Endodermal cell (in vitro differentiated cells): Measurements from ENCODE around the gene POLE. TPM values are rescaled to one million over a fixed set of nuclear protein-coding genes. Genes with fewer than 3 reads are reported as not detected.

ENCODE experiments used
- DNase-seq: peaks from one replicate; pipeline ENCODE4 v3.0.0-alpha.2; 2017
- H3K27ac ChIP-seq: 2 replicates; pipeline ENCODE4 v1.5.1; 2013; ENCODE audit warnings: mild to moderate bottlenecking, low read depth, low read length, moderate library complexity
- H3K27me3 ChIP-seq: 2 replicates; pipeline ENCODE4 v1.6.1; 2013; ENCODE audit warnings: mild to moderate bottlenecking, low read length, moderate library complexity; ENCODE audit not compliant: insufficient read depth, control insufficient read depth, poor library complexity, severe bottlenecking
- H3K36me3 ChIP-seq: 2 replicates; pipeline ENCODE4 v1.7.0; 2013; ENCODE audit warnings: mild to moderate bottlenecking, low read length, moderate library complexity; ENCODE audit not compliant: control insufficient read depth, insufficient read depth
- H3K4me1 ChIP-seq: one replicate; pipeline ENCODE4 v1.7.0; 2013; ENCODE audit warnings: low read length; ENCODE audit not compliant: control insufficient read depth, insufficient read depth
- H3K4me3 ChIP-seq: 2 replicates; pipeline ENCODE4 v1.5.1; 2013; ENCODE audit warnings: mild to moderate bottlenecking, low read length, moderate library complexity
- H3K9ac ChIP-seq: 2 replicates; pipeline ENCODE4 v1.6.1; 2013; ENCODE audit warnings: mild to moderate bottlenecking, low read length, moderate library complexity; ENCODE audit not compliant: poor library complexity, severe bottlenecking; ENCODE audit errors: extremely low read depth
- H3K9me3 ChIP-seq: 2 replicates; pipeline ENCODE4 v1.6.1; 2013; ENCODE audit warnings: mild to moderate bottlenecking, low read length, moderate library complexity; ENCODE audit not compliant: control insufficient read depth
- H3K27ac Mint-ChIP-seq: 2 replicates; pipeline ENCODE4 v1.8.0; 2020; ENCODE audit warnings: mixed read lengths
- H3K27me3 Mint-ChIP-seq: 2 replicates; pipeline ENCODE4 v1.8.0; 2021; ENCODE audit warnings: mild to moderate bottlenecking, mixed read lengths; ENCODE audit not compliant: insufficient read depth
- H3K36me3 Mint-ChIP-seq: 2 replicates; pipeline ENCODE4 v1.8.0; 2020; ENCODE audit warnings: low read depth, mixed read lengths
- H3K4me1 Mint-ChIP-seq: 2 replicates; pipeline ENCODE4 v1.8.0; 2020; ENCODE audit warnings: mixed read lengths
- H3K4me3 Mint-ChIP-seq: 2 replicates; pipeline ENCODE4 v1.8.0; 2020; ENCODE audit warnings: mild to moderate bottlenecking, moderate library complexity, mixed read lengths
- H3K9me3 Mint-ChIP-seq: 2 replicates; pipeline ENCODE4 v1.8.0; 2020; ENCODE audit warnings: mild to moderate bottlenecking, mixed read lengths
- WGBS, 2 experiments: methylation state at CpG; one replicate each; pipeline versions ENCODE4 v1.1.5 to v1.1.7; 2013; ENCODE audit warnings: missing lambda C conversion rate in 2 of 2, mixed read lengths in 1 of 2; ENCODE audit not compliant: insufficient coverage in 1 of 2, insufficient read length in 1 of 2; 5-methylcytosine and 5-hydroxymethylcytosine counted together
- total RNA-seq, 2 donors: library from RNA; stranded (reverse); fragmentation: NEBNext Ultra II Directional in 1 of 2; extraction: Animal tissue kit (Norgen Biotek cat#: 25700) in 1 of 2; gene quantifications; 2 replicates in 1 of 2; 3 replicates in 1 of 2; pipeline ENCODE4 v1.2.1, GENCODE V29; 2021
- TF ChIP-seq, protein P1 (sequence below): fragments of 200-600 bp; sonication (generic); conservative IDR thresholded peaks from 2 replicates; pipeline ENCODE4 v1.5.0; 2021; ENCODE audit warnings: antibody characterized with exemption, mild to moderate bottlenecking

The POLE gene
- total RNA-seq, 2 donors from 2014 or later = 165 to 212 TPM

DNA sequence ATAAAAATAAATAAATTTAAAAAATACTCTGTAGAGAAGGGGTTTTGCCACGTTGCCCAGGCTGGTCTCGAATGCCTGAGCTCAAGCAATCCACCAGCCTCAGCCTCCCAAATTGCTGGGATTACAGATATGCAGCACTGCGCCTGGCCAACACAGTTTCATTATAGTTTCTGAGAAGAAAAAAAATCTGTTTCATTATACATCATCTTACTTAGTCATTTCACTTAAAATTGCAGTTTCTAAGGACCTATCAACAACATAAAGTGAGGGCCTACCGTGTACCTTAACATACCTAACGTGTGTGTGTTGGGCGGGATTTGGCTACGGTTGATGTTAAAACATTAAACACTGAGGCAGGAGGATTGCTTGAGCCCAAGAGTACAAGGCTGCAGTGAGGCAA is 40.3 kb downstream of the POLE start:
- H3K9me3 ChIP-seq = no peaks in the 10 kb centered on the region
- H3K36me3 ChIP-seq = peaks cover 82% of the 10 kb centered on the region
- no peaks in the 10 kb centered on the region for H3K4me1 Mint-ChIP-seq
- H3K4me3 Mint-ChIP-seq = no peak overlapping the region
- TF ChIP-seq, protein P1, sequence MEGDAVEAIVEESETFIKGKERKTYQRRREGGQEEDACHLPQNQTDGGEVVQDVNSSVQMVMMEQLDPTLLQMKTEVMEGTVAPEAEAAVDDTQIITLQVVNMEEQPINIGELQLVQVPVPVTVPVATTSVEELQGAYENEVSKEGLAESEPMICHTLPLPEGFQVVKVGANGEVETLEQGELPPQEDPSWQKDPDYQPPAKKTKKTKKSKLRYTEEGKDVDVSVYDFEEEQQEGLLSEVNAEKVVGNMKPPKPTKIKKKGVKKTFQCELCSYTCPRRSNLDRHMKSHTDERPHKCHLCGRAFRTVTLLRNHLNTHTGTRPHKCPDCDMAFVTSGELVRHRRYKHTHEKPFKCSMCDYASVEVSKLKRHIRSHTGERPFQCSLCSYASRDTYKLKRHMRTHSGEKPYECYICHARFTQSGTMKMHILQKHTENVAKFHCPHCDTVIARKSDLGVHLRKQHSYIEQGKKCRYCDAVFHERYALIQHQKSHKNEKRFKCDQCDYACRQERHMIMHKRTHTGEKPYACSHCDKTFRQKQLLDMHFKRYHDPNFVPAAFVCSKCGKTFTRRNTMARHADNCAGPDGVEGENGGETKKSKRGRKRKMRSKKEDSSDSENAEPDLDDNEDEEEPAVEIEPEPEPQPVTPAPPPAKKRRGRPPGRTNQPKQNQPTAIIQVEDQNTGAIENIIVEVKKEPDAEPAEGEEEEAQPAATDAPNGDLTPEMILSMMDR = no peak
- peaks cover 68% of the 10 kb centered on the region for H3K36me3 Mint-ChIP-seq
- no peaks in the 10 kb centered on the region for H3K27me3 ChIP-seq
- H3K27me3 Mint-ChIP-seq = no peaks in the 10 kb centered on the region
- no peak overlapping the region for H3K27ac Mint-ChIP-seq
- H3K9me3 Mint-ChIP-seq = no peaks in the 10 kb centered on the region
- no peaks in the 10 kb centered on the region for H3K4me1 ChIP-seq
- 97% methylated on average over 6 to 7 of the region's 7 CpGs for WGBS, 2 experiments
- H3K27ac ChIP-seq = no peak overlapping the region
- DNase-seq = no peak
- no peak overlapping the region for H3K9ac ChIP-seq
- no peak overlapping the region for H3K4me3 ChIP-seq

DNA sequence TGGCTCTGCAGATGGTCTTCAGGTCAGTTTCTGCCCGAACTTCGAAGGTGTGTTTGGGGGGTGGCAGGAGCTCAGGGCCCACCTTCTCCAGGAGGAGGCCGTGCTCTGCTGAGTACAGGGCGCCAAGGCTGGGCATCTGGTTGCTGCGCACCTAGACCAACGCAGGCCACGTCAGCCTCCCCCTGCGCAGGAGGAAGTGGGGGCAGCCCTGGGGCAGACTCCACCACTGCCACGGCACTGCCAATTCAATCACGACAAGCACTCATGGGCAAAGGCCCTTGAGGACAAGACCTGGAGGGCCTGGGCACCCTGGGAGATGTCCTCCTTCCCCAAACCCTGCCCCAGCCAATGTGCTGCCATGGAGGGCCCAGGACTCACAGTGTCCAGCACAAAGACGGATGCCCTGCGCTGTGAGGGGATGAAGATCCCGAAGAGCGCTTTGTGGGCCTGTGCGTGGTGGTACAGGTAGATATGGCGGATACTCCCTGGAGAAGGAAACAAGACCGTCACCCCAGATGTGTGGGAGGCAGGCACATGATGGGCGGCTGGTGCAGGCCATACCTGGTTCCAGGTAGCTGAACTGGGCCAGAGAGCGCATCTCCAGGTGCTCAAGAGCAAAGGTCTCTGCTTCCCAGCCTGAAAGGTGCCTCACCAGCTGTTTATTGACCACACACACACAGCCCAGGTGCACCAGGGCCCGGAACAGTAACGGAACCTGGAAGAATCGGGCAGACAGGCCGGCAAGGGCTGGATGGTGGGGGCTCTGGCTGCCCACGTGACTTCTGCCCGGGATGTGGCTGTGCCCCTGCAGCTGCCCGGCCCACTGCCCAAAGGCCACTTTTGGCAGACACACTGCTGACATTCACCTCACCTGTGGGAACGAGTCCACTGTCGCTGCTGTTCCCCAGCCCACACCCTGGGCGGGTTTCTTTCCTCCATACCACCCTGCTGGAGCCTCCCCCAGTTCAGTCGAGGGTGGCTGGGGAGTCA is 44.0 kb downstream of the POLE start:
- Mint-ChIP-seq H3K27me3 (no peaks in the 10 kb centered on the region), H3K36me3 (peaks cover 52% of the 10 kb centered on the region), H3K9me3 (no peaks in the 10 kb centered on the region), H3K4me1 (no peaks in the 10 kb centered on the region), H3K4me3 (no peak overlapping the region), H3K27ac (no peak overlapping the region)
- H3K9me3 ChIP-seq = no peaks in the 10 kb centered on the region
- H3K27me3 ChIP-seq = no peaks in the 10 kb centered on the region
- DNase-seq = peak; percentile 45
- TF ChIP-seq, protein P1 = no peak
- H3K27ac ChIP-seq = no peak overlapping the region
- H3K36me3 ChIP-seq = peaks cover 76% of the 10 kb centered on the region
- H3K9ac ChIP-seq = no peak overlapping the region
- WGBS, 2 experiments = 95 to 96% methylated on average over 26 to 30 of the region's 30 CpGs
- no peak overlapping the region for H3K4me3 ChIP-seq
- no peaks in the 10 kb centered on the region for H3K4me1 ChIP-seq

DNA sequence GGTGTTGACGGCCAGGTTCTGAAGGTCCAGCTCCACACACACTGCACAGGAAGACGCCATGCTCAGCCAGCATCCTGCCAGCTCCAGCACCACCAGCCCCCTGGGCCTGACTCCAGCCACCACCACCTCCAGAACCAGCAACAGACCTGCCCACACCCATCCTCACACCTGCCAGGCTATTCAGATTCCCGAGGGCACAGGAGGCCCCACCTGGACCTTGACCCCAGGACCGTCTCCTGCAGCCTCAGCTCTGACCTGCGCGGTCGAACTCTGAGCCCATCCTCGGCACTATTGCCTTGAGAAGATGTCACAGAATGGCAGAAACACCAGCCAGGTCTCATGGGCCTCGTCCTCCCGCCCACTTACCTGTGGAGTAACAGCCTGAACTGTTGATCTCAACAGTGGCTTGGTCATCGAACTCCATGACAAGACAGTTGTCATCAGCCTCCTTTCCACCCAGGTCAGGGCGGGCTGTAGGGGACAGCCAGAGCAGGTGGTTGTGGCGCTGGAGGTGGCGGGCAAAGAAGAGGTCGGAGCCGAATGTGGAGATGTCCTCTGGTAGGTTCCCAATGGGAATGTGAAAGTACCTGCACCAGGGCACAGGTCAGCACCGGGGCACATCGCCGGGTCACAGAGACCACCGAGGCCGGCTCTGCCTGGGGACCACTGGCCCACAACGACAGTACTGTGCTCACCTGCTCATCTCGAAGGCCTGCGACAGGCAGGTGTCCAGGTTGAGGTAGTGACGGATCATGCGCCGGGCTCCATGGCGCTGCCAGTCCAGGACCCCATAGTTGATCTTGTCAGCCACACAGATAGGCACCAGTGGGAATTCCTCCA is 45.1 kb downstream of the POLE start:
- H3K27me3 Mint-ChIP-seq = no peaks in the 10 kb centered on the region
- no peaks in the 10 kb centered on the region for H3K4me1 Mint-ChIP-seq
- Histone ChIP-seq H3K9me3 (no peaks in the 10 kb centered on the region), H3K27me3 (no peaks in the 10 kb centered on the region), H3K27ac (no peak overlapping the region), H3K9ac (no peak overlapping the region), H3K4me1 (no peaks in the 10 kb centered on the region), H3K36me3 (peaks cover 76% of the 10 kb centered on the region), H3K4me3 (no peak overlapping the region)
- H3K27ac Mint-ChIP-seq = no peak overlapping the region
- no peak overlapping the region for H3K4me3 Mint-ChIP-seq
- DNase-seq = no peak
- WGBS, 2 experiments = 96 to 97% methylated on average over 24 to 28 of the region's 28 CpGs
- TF ChIP-seq, protein P1 = no peak
- H3K9me3 Mint-ChIP-seq = no peaks in the 10 kb centered on the region
- peaks cover 52% of the 10 kb centered on the region for H3K36me3 Mint-ChIP-seq
